ENCODE results near the gene LUZP1.

LUZP1 gene

GRCh38 chr1:23169727-23170335 is 1.2 kb upstream of the LUZP1 start:
- in situ Hi-C loops (cut with MboI; ENCODE audit: low sequenced_read_pairs, unreplicated experiment): no loop called here
- TF ChIP-seq CTCF (IDR thresholded peaks at IDR 0.05; ENCODE audit: borderline replicate concordance, control extremely low read depth, extremely low read depth, insufficient read depth, missing control alignments): no peak
- peak; percentile 42 for DNase-seq (ENCODE audit: low spot score)

GRCh38 chr1:23169195-23169575 is 529 bp upstream of the LUZP1 start:
- in situ Hi-C loops (cut with MboI; ENCODE audit: low sequenced_read_pairs, unreplicated experiment): no loop called here
- no peak for TF ChIP-seq CTCF (IDR thresholded peaks at IDR 0.05; ENCODE audit: borderline replicate concordance, control extremely low read depth, extremely low read depth, insufficient read depth, missing control alignments)
- no peak for DNase-seq (ENCODE audit: low spot score)

- no peak for TF ChIP-seq CTCF (IDR thresholded peaks at IDR 0.05; ENCODE audit: borderline replicate concordance, control extremely low read depth, extremely low read depth, insufficient read depth, missing control alignments)
- DNase-seq (ENCODE audit: low spot score): peak; percentile 67
- in situ Hi-C loops (cut with MboI; ENCODE audit: low sequenced_read_pairs, unreplicated experiment): no loop called here
Observed at GRCh38 chr1:23168079-23168444, 594 bp downstream of the LUZP1 start.

- no peak for TF ChIP-seq CTCF (IDR thresholded peaks at IDR 0.05; ENCODE audit: borderline replicate concordance, control extremely low read depth, extremely low read depth, insufficient read depth, missing control alignments)
- DNase-seq (ENCODE audit: low spot score): peak; percentile 59
- in situ Hi-C loops (cut with MboI; ENCODE audit: low sequenced_read_pairs, unreplicated experiment): no loop called here
Observed at GRCh38 chr1:23167353-23168078, 1.1 kb downstream of the LUZP1 start.

- TF ChIP-seq CTCF (IDR thresholded peaks at IDR 0.05; ENCODE audit: borderline replicate concordance, control extremely low read depth, extremely low read depth, insufficient read depth, missing control alignments): no peak
- in situ Hi-C loops (cut with MboI; ENCODE audit: low sequenced_read_pairs, unreplicated experiment): no loop called here
- no peak for DNase-seq (ENCODE audit: low spot score)
Observed at GRCh38 chr1:23166854-23167253, 1.8 kb downstream of the LUZP1 start.

- TF ChIP-seq CTCF (IDR thresholded peaks at IDR 0.05; ENCODE audit: borderline replicate concordance, control extremely low read depth, extremely low read depth, insufficient read depth, missing control alignments): no peak
- in situ Hi-C loops (cut with MboI; ENCODE audit: low sequenced_read_pairs, unreplicated experiment): no loop called here
- no peak for DNase-seq (ENCODE audit: low spot score)
Observed at GRCh38 chr1:23163395-23163794, 5.3 kb downstream of the LUZP1 start.

Measured in GM13976 (cell line).